H9 (cell line): ENCODE results near the gene C16orf92. TPM values are rescaled to one million over a fixed set of nuclear protein-coding genes. Genes with fewer than 3 reads are reported as not detected.

Experiments
- DNase-seq: peaks from one replicate; pipeline ENCODE4 v3.0.0-alpha.2; 2017
- H2AFZ ChIP-seq: one replicate; pipeline ENCODE4 v1.6.1; 2013; ENCODE audit warnings: mild to moderate bottlenecking, low read length, control low read depth, moderate library complexity
- H2AK5ac ChIP-seq: 2 replicates; pipeline ENCODE4 v1.6.1; 2013; ENCODE audit warnings: low read length, control low read depth, mixed read lengths; ENCODE audit not compliant: insufficient read length
- H2BK120ac ChIP-seq: one replicate; pipeline ENCODE4 v1.6.1; 2013; ENCODE audit warnings: low read depth, mild to moderate bottlenecking, low read length, control low read depth, inconsistent platforms; ENCODE audit not compliant: poor library complexity, severe bottlenecking
- H2BK12ac ChIP-seq: 2 replicates; pipeline ENCODE4 v1.6.1; 2013; ENCODE audit warnings: low read length, control low read depth, mixed read lengths, low read depth; ENCODE audit not compliant: insufficient read length
- H2BK15ac ChIP-seq: 2 replicates; pipeline ENCODE4 v1.6.1; 2013; ENCODE audit warnings: low read depth, low read length, control low read depth
- H2BK20ac ChIP-seq: one replicate; pipeline ENCODE4 v1.6.1; 2013; ENCODE audit warnings: low read depth, mild to moderate bottlenecking, low read length, control low read depth, inconsistent platforms; ENCODE audit not compliant: poor library complexity, severe bottlenecking
- H2BK5ac ChIP-seq: 2 replicates; pipeline ENCODE4 v1.6.1; 2013; ENCODE audit warnings: low read length, control low read depth, mixed read lengths; ENCODE audit not compliant: insufficient read length
- H3K14ac ChIP-seq: 2 replicates; pipeline ENCODE4 v1.6.1; 2013; ENCODE audit warnings: low read length, control low read depth; ENCODE audit not compliant: insufficient read depth
- H3K18ac ChIP-seq: 2 replicates; pipeline ENCODE4 v1.6.1; 2013; ENCODE audit warnings: low read depth, mild to moderate bottlenecking, mixed read lengths, low read length, control low read depth; ENCODE audit not compliant: insufficient read length
- H3K23ac ChIP-seq: 2 replicates; pipeline ENCODE4 v1.6.1; 2013; ENCODE audit warnings: low read length, control low read depth, mixed read lengths, low read depth; ENCODE audit not compliant: insufficient read length
- H3K23me2 ChIP-seq: 2 replicates; pipeline ENCODE4 v1.6.1; 2013; ENCODE audit warnings: low read depth, mild to moderate bottlenecking, mixed read lengths, low read length, control low read depth; ENCODE audit not compliant: insufficient read length, poor library complexity, severe bottlenecking
- H3K27ac ChIP-seq: 2 replicates; pipeline ENCODE4 v1.5.1; 2013; ENCODE audit warnings: low read length, control low read depth, mixed read lengths, low read depth; ENCODE audit not compliant: insufficient read length
- H3K27me3 ChIP-seq: 2 replicates; pipeline ENCODE4 v1.6.1; 2013; ENCODE audit warnings: low read length, control low read depth, inconsistent platforms; ENCODE audit not compliant: insufficient read depth
- H3K4ac ChIP-seq: 2 replicates; pipeline ENCODE4 v1.6.1; 2013; ENCODE audit warnings: low read depth, mild to moderate bottlenecking, control low read depth, inconsistent platforms, low read length, moderate library complexity
- H3K4me1 ChIP-seq: 2 replicates; pipeline ENCODE4 v1.6.1; 2013; ENCODE audit warnings: low read length, control low read depth, inconsistent platforms; ENCODE audit not compliant: insufficient read depth
- H3K4me2 ChIP-seq: 2 replicates; pipeline ENCODE4 v1.6.1; 2013; ENCODE audit warnings: low read length, control low read depth, mixed read lengths; ENCODE audit not compliant: insufficient read length, insufficient read depth
- H3K56ac ChIP-seq: 2 replicates; pipeline ENCODE4 v1.6.1; 2013; ENCODE audit warnings: low read depth, mild to moderate bottlenecking, mixed read lengths, low read length, control low read depth; ENCODE audit not compliant: insufficient read length
- H3K79me1 ChIP-seq: 2 replicates; pipeline ENCODE4 v1.6.1; 2013; ENCODE audit warnings: low read depth, mild to moderate bottlenecking, moderate library complexity, low read length, control low read depth, inconsistent platforms; ENCODE audit not compliant: insufficient read depth, poor library complexity, severe bottlenecking
- H3K79me2 ChIP-seq: 2 replicates; pipeline ENCODE4 v1.6.1; 2013; ENCODE audit warnings: low read length, control low read depth, inconsistent platforms; ENCODE audit not compliant: insufficient read depth
- H3K9ac ChIP-seq: 2 replicates; pipeline ENCODE4 v1.6.1; 2013; ENCODE audit warnings: low read length, control low read depth, mixed read lengths; ENCODE audit not compliant: insufficient read length; ENCODE audit errors: extremely low read depth
- H3K9me3 ChIP-seq: one replicate; pipeline ENCODE4 v1.6.1; 2013; ENCODE audit warnings: low read depth, low read length, inconsistent platforms; ENCODE audit not compliant: control insufficient read depth
- H3T11ph ChIP-seq: one replicate; pipeline ENCODE4 v1.6.1; 2013; ENCODE audit warnings: mild to moderate bottlenecking, low read length, control low read depth, inconsistent platforms
- H4K20me1 ChIP-seq: one replicate; pipeline ENCODE4 v1.6.1; 2013; ENCODE audit not compliant: control insufficient read depth, insufficient read length, insufficient read depth
- H4K5ac ChIP-seq: 2 replicates; pipeline ENCODE4 v1.6.1; 2013; ENCODE audit warnings: low read depth, mild to moderate bottlenecking, mixed read lengths, low read length, control low read depth; ENCODE audit not compliant: insufficient read length
- H4K8ac ChIP-seq: replicated peaks from 2 replicates; pipeline ENCODE4 v1.6.1; 2013; ENCODE audit warnings: low read length, control low read depth, mixed read lengths, low read depth; ENCODE audit not compliant: insufficient read length
- H4K91ac ChIP-seq: 2 replicates; pipeline ENCODE4 v1.6.1; 2013; ENCODE audit warnings: low read depth, mild to moderate bottlenecking, moderate library complexity, mixed read lengths, low read length, control low read depth; ENCODE audit not compliant: insufficient read length
- H3K27ac Mint-ChIP-seq, 3 experiments: 2 replicates in 2 of 3; 3 replicates in 1 of 3; pipeline ENCODE4 v1.8.0; 2020 to 2021; ENCODE audit warnings: mixed read lengths in 3 of 3, mild to moderate bottlenecking in 1 of 3, moderate library complexity in 1 of 3
- H3K27me3 Mint-ChIP-seq: 2 replicates; pipeline ENCODE4 v1.8.0; 2021; ENCODE audit warnings: low read depth, mild to moderate bottlenecking, moderate library complexity, mixed read lengths
- H3K36me3 Mint-ChIP-seq, 3 experiments: 2 replicates in 2 of 3; 3 replicates in 1 of 3; pipeline ENCODE4 v1.8.0; 2020 to 2021; ENCODE audit warnings: low read depth in 3 of 3, mixed read lengths in 3 of 3; ENCODE audit not compliant: insufficient read depth in 1 of 3
- H3K4me1 Mint-ChIP-seq, 2 experiments: 2 replicates each; pipeline ENCODE4 v1.8.0; 2020; ENCODE audit warnings: mixed read lengths in 2 of 2
- H3K4me3 Mint-ChIP-seq, 2 experiments: 2 replicates in 1 of 2; 3 replicates in 1 of 2; pipeline ENCODE4 v1.8.0; 2020 to 2021; ENCODE audit warnings: mild to moderate bottlenecking in 2 of 2, mixed read lengths in 2 of 2, moderate library complexity in 1 of 2
- H3K9me3 Mint-ChIP-seq, 2 experiments: 2 replicates in 1 of 2; 3 replicates in 1 of 2; pipeline ENCODE4 v1.8.0; 2020; ENCODE audit warnings: mild to moderate bottlenecking in 2 of 2, mixed read lengths in 2 of 2, moderate library complexity in 1 of 2
- CTCF ChIP-seq: fragments of 200-600 bp; sonication (generic); conservative IDR thresholded peaks from 3 replicates; pipeline ENCODE4 v1.8.0; 2021; ENCODE audit warnings: antibody characterized with exemption, mild to moderate bottlenecking
- WGBS: extraction: QIAGEN DNeasy Blood & Tissue Kit; methylation state at CpG from one replicate; pipeline ENCODE4 v1.1.7; 2013; ENCODE audit warnings: missing lambda C conversion rate, low lambda C conversion rate, mixed read lengths; ENCODE audit not compliant: insufficient read length; ENCODE audit errors: extremely low coverage; 5-methylcytosine and 5-hydroxymethylcytosine counted together
- total RNA-seq: library from RNA; stranded (reverse); gene quantifications from 2 replicates; pipeline ENCODE4 v1.2.1, GENCODE V29; 2021

The C16orf92 gene
- total RNA-seq, 1 experiment from 2014 or later = not detected

GRCh38 chr16:30049871-30050270 lies 26.9 kb downstream of the C16orf92 start:
- no peak overlapping the region for H2BK12ac ChIP-seq
- H3T11ph ChIP-seq = no peak overlapping the region
- H3K4me2 ChIP-seq = no peak overlapping the region
- H4K5ac ChIP-seq = no peak overlapping the region
- H3K27me3 ChIP-seq = no peaks in the 10 kb centered on the region
- H3K9me3 ChIP-seq = no peaks in the 10 kb centered on the region
- Mint-ChIP-seq H3K36me3 (no peaks in the 10 kb centered on the region), H3K9me3 (no peaks in the 10 kb centered on the region; a peak in 1 of 5 replicates), H3K27me3 (peaks cover 27% of the 10 kb centered on the region), H3K4me1 (peaks cover 9 to 15% of the 10 kb centered on the region in 2 experiments), H3K27ac (no peak overlapping the region; a peak in 1 of 7 replicates), H3K4me3 (no peak overlapping the region)
- no peak overlapping the region for H4K8ac ChIP-seq
- no peak overlapping the region for H3K56ac ChIP-seq
- no peak overlapping the region for H2AK5ac ChIP-seq
- no peak overlapping the region for H3K14ac ChIP-seq
- no peak for TF ChIP-seq CTCF
- H3K18ac ChIP-seq = no peak overlapping the region
- H3K27ac ChIP-seq = no peak overlapping the region
- H3K79me2 ChIP-seq = no peaks in the 10 kb centered on the region
- no peak overlapping the region for H2AFZ ChIP-seq
- H3K23ac ChIP-seq = no peak overlapping the region
- H2BK5ac ChIP-seq = no peak overlapping the region
- H3K9ac ChIP-seq = no peak overlapping the region
- no peaks in the 10 kb centered on the region for H3K4me1 ChIP-seq
- H3K4ac ChIP-seq = no peak overlapping the region
- no peak for DNase-seq
- H4K91ac ChIP-seq = no peak overlapping the region
- H2BK15ac ChIP-seq = no peak overlapping the region
- H3K79me1 ChIP-seq = no peaks in the 10 kb centered on the region
- WGBS = no CpG with 5 or more reads among the region's 8 CpGs
- no peak overlapping the region for H2BK20ac ChIP-seq
- no peak overlapping the region for H2BK120ac ChIP-seq
- peaks cover 9% of the 10 kb centered on the region for H3K23me2 ChIP-seq
- no peaks in the 10 kb centered on the region for H4K20me1 ChIP-seq
